ENCODE measurements around the gene FLNB.

- no peak for TF ChIP-seq TCF4 (CRISPR knock-in tag; IDR thresholded peaks at IDR 0.05; ENCODE audit: borderline replicate concordance)
- TF ChIP-seq, protein P1, sequence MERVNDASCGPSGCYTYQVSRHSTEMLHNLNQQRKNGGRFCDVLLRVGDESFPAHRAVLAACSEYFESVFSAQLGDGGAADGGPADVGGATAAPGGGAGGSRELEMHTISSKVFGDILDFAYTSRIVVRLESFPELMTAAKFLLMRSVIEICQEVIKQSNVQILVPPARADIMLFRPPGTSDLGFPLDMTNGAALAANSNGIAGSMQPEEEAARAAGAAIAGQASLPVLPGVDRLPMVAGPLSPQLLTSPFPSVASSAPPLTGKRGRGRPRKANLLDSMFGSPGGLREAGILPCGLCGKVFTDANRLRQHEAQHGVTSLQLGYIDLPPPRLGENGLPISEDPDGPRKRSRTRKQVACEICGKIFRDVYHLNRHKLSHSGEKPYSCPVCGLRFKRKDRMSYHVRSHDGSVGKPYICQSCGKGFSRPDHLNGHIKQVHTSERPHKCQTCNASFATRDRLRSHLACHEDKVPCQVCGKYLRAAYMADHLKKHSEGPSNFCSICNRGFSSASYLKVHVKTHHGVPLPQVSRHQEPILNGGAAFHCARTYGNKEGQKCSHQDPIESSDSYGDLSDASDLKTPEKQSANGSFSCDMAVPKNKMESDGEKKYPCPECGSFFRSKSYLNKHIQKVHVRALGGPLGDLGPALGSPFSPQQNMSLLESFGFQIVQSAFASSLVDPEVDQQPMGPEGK (CRISPR knock-in tag; IDR thresholded peaks at IDR 0.05; ENCODE audit: borderline replicate concordance), result no peak
- TF ChIP-seq PPARA (CRISPR knock-in tag; IDR thresholded peaks at IDR 0.05; ENCODE audit: borderline replicate concordance), result no peak
- no peak for TF ChIP-seq BACH2 (CRISPR knock-in tag; IDR thresholded peaks at IDR 0.05; ENCODE audit: borderline replicate concordance)
- TF ChIP-seq OSR1 (CRISPR knock-in tag; IDR thresholded peaks at IDR 0.05), result no peak
- no peak for TF ChIP-seq TOX (CRISPR knock-in tag; IDR thresholded peaks at IDR 0.05; ENCODE audit: borderline replicate concordance)
- TF ChIP-seq, protein P2, sequence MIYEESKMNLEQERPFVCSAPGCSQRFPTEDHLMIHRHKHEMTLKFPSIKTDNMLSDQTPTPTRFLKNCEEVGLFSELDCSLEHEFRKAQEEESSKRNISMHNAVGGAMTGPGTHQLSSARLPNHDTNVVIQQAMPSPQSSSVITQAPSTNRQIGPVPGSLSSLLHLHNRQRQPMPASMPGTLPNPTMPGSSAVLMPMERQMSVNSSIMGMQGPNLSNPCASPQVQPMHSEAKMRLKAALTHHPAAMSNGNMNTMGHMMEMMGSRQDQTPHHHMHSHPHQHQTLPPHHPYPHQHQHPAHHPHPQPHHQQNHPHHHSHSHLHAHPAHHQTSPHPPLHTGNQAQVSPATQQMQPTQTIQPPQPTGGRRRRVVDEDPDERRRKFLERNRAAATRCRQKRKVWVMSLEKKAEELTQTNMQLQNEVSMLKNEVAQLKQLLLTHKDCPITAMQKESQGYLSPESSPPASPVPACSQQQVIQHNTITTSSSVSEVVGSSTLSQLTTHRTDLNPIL (CRISPR knock-in tag; IDR thresholded peaks at IDR 0.05; ENCODE audit: low read depth), result no peak
- no peak for TF ChIP-seq TSHZ2 (CRISPR knock-in tag; IDR thresholded peaks at IDR 0.05)
- no peak for TF ChIP-seq ZNF8 (CRISPR knock-in tag; IDR thresholded peaks at IDR 0.05)
- TF ChIP-seq, protein P3, sequence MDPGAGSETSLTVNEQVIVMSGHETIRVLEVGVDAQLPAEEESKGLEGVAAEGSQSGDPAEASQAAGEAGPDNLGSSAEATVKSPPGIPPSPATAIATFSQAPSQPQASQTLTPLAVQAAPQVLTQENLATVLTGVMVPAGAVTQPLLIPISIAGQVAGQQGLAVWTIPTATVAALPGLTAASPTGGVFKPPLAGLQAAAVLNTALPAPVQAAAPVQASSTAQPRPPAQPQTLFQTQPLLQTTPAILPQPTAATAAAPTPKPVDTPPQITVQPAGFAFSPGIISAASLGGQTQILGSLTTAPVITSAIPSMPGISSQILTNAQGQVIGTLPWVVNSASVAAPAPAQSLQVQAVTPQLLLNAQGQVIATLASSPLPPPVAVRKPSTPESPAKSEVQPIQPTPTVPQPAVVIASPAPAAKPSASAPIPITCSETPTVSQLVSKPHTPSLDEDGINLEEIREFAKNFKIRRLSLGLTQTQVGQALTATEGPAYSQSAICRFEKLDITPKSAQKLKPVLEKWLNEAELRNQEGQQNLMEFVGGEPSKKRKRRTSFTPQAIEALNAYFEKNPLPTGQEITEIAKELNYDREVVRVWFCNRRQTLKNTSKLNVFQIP (CRISPR knock-in tag; IDR thresholded peaks at IDR 0.05; ENCODE audit: borderline replicate concordance, low read depth), result no peak
- TF ChIP-seq SNAI2 (CRISPR knock-in tag; IDR thresholded peaks at IDR 0.05), result no peak
- TF ChIP-seq ZFP3 (CRISPR knock-in tag; IDR thresholded peaks at IDR 0.05), result no peak
Observed at GRCh38 chr3:58111513-58112184, 103.4 kb downstream of the FLNB start.

All from SK-N-SH treated with all-trans-retinoic acid at 6 μM for 48 hours (cell line).